HG03097 (cell line): ENCODE measurements around the gene ISG20.
"Not testable (repeated sequence)": the region's sequence is repeated elsewhere in the genome, so short reads cannot be mapped to it uniquely, and the experiment has no call there.

Experiments used
- ATAC-seq: cut with Tn5 transposase; IDR thresholded peaks from one replicate; pipeline ENCODE4 v1.9.1; 2021; ENCODE audit not compliant: unreplicated experiment, low FRiP score

ISG20 gene

DNA sequence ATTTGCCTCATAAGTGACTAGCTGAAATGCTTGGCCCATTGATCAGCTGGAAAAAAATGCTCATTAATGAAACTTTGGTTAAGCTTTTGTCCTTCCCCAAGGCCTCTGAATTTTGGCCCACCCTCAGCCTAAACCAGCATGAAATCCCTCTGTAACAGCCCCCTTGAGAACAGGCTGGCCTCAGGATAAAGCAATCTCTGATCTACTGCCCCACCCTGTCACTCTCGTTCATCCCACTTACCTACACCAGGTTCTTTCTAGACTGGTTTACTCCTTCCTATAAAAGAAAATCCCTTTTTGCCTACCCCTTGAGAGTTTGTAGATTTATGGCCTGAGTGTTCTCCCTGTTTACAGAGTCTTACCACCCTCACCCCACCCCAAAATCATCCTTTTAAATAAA is 21.0 kb upstream of the ISG20 start:
- no peak for ATAC-seq

DNA sequence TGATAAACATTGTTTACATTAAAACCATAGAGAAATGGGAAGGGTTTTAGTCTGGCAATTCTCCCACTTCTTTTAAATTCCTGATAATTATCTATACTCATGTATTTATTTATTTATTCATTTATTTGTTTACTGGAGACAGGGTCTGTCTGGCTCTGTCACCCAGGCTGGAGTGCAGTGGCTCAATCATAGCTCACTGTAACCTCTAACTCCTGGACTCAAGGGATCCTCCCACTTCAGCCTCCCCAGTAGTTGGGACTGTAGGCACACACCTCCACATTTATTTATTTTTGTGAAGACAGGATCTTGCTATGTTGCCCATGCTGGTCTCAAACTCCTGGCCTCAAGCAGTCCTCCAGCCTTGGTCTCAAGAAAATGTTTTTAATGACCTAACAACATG is 20.1 kb upstream of the ISG20 start:
- ATAC-seq = no peak

DNA sequence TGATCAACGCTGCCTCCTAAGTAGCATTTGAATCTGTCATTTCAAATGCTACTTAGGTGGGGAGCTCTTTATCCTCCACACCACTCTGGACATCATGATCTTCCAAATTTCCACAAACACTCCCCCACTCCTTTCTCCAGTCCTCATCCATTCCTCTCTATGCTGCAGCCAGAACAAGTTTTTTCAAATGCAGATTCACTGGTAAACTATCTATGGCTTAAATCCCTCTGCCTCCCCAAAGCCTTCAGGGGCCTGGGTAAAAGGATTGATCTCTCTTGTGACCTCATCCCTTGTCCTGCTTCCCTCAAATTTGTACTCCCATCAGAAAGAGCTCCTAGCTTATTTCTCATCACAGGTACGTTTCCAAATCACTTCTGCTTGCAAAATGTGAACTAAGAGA is 19.0 kb upstream of the ISG20 start:
- ATAC-seq = no peak

DNA sequence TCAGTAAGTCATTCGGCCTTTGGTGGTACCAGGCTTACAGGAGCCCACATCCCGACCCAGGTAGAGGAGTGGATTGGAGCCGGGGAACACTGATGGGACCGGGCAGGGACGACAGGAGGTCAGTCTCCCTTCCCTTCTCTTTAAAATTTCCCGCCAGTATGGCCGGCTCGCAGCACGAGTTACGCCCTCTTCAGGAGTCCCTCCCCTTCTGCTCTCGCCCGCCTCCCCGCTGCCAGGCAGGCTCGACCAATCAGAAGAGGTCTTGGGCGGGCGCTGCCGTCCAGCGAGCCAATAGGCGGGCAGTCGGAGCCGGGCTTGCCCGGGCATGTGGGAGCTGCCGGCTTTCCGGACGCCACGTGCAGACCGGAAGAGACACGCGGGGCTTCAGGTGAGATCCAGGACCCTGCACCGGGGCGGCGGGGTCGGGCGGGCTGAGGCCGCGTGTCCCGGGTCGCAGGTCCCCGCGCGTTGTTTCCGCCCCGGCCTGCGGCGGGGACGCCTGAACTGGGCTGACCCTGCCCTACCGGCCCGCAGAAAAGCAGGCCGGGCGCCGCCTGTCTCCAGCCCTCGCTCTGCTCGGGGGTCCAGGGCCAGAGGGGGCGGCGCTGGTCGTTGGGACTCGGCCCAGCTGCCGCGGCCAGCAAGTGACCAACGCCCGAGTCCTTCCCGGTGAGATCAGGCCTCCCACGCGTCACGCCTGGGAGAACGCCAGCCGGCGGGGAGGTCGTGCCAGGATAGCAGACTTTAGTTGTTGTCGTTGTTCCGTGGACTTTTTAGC is 17.6 kb upstream of the ISG20 start, which contains the start of gene AEN:
TSS of gene AEN (plus strand) at position 346 of the 778 bp plus-strand sequence. CDS start 4,870 bp downstream, outside the sequence.
- peak; percentile 93 for ATAC-seq

DNA sequence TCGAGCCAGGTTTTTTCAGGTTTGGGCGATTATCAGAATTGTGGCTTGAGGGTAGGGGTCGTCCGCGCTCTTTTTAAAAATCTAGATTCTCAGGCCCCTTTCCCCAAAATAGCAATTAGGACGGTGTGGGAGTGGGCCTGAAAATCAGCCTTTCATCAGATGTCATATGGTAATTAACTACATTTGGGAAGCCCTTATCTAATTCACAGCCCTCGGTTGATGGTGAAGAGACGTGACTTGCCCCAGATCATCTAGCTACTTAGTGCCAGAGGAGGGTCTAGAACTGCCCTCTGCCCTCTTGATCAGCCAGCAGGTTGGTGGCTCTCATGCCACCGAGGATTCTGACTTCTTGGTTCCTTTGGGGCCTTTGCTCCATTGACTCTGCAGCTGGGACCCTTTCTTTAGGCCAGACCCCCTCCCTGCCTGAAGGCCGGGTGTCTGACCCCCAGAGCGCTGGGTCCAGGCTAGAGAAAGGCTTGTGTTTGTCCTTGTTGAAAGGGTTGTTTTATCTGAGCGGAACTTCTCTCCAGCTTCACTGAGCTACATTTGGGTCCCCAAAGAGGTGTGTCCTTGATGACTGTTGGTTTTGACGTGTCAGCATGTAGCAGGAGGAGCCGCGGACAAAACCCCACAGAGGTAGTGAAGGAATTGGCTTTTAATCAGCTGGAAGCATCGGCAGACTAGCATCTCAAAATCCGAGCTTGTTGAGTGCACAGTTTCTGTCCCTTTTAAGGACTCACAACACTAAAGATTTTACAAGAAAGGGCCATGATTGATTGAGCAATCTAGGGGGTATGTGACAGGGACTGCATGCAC is 16.8 kb upstream of the ISG20 start:
- no peak for ATAC-seq

DNA sequence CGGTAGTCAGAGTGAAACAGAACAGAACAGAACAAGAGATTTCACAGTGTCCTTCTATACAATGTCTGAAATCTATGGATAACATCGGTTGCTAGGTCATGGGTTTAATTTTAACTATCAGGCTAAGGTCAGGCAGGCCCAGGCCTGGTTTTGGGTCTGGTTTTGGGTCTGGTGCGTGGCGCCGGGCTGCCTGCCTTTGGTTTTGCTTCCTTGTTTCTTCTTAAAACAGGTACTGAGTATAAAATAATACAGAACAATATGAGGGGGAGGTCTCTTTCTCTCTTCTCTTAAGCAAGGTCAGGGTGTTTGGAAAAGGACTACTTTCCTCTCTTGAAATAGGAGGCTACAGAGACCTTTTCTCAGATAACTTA is 16.2 kb upstream of the ISG20 start:
- ATAC-seq = no peak

DNA sequence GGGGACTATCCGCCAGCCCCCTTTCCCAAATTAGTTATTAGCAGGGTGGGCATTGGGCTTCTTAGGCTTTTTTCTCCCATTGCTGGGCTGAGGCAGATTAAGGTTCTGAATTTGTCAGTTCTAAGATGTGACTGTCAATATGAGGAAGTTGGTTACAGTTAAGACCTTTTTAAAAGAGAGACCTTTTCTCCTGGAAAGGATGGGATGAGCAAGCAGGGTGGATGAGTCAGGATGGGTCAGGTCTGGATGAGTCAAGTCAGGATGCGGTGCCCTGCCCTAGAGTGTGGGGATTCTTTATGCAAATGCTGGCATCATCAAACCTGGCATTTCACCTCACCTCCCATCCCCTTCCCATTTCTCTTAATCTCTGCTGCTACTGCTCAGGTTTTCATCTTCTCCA is 15.8 kb upstream of the ISG20 start:
- no peak for ATAC-seq

DNA sequence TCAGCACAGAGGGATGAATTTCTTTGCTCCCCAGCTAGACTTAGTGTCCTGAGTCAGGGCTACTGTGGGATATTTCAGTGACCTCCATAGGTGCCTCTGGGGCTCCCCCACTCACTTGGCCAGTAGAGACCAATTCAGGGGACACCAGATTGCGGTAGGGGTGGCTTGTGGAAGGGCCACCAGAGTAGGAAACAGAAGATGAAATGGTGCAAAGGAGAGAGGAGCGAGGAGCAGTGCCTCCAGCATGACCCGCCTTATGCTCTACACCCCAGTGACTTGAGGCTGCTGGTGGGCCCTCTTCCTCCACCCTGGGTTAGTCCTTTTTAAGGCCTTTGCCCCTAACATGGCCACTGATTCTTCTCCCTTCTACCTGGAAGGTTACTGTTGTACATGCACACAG is 15.2 kb upstream of the ISG20 start:
- no peak for ATAC-seq

DNA sequence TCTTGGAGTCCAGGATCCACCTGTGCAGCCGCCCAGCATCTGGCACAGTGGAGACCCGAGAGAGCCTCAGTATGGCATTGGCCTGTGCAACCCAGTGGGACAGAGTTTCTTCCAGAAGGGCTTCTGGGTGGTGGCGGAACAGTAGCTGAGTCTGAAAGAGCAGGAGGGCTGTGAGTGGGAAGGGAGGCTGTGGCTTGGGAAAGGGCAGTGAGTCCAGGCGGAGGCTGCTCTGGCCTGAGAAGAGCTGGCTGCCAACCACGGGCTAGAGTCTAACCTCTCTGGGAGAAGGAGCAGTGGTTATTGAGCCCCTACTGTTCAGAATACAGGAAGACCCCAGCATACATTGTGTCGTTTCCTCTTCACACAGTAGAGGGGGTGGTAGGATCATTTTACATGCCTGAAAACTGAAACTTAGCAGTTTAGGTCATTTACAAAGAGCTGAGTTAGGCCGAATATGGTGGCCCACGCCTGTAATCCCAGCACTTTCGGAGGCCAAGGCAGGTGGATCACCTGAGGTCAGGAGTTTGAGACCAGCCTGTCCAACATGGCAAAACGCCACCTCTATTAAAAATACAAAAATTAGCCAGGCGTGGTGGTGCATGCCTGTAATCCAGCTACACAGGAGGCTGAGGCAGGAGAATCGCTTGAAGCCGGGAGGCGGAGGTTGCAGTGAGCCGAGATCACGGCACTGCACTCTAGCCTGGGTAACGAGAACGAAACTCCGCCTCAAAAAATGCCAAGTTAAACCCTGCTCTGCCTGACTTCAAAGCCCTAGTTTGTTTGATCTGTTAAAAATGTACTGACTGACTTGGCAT is 14.5 kb upstream of the ISG20 start:
- no peak for ATAC-seq

DNA sequence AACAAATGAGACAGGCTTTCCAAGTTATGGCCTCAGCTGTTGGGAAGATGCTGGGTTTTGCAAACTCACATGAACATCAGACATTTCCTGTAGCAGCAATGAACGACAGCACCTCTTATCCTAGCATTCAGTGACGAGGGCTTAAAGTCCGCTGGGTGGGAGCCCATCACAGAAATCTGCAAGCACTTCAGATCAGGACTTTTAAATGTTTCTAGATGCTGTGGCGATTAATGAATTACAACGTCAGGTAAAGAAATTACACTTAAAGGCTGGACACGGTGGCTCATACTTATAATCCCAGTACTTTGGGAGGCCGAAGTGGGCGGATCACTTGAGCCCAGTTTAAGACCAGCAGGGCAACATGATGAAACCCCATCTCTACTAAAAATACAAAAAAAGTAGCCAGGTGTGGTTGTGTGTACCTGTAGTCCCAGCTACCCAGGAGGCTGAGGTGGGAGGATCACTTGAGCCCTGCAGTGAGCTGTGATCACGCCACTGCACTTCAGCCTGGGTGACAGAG is 13.8 kb upstream of the ISG20 start:
- ATAC-seq = no peak

DNA sequence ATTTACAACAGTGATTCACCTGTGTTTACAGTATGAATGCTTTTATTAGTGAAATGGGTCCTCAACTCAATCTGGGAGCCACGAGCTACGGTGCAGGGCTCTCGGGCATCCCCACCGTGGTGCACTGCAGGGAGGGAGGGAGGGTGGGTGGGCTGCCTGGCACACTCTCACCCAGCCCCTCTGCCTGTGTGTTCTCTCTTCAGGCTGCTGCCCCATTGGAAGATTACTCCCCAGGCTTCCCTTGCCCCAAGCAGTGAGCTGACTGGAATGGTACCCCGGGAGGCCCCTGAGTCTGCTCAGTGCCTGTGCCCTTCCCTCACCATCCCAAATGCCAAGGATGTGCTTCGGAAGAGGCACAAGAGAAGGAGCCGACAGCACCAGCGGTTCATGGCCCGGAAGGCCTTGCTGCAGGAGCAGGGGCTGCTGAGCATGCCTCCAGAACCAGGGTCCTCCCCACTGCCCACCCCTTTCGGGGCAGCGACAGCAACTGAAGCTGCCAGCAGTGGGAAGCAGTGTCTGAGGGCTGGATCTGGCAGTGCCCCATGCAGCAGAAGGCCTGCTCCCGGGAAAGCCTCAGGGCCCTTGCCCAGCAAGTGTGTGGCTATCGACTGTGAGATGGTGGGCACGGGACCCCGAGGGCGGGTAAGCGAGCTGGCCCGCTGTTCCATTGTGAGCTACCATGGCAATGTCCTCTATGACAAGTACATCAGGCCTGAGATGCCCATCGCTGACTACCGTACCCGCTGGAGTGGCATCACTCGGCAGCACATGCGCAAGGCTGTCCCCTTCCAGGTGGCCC is 12.7 kb upstream of the ISG20 start:
- ATAC-seq = no peak

DNA sequence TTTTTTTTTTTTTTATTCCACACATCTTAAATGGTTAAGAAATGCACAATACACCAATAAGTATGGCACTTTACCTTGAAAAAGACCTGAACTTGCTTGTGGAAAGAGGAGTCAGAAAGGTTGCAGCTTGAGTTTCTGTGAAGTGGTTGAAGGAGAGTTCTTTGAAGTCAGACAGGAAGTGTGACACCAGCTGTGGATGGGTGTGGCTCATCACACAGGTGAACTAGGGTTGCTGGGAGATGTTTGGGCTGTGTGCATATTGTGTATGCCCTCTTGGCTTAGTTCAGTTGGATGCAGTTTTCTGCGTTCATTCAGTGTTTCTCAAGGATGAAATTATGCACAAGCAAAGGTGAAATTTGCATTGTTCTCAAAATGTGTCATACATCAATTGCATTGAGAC is 11.4 kb upstream of the ISG20 start:
- ATAC-seq = no peak

DNA sequence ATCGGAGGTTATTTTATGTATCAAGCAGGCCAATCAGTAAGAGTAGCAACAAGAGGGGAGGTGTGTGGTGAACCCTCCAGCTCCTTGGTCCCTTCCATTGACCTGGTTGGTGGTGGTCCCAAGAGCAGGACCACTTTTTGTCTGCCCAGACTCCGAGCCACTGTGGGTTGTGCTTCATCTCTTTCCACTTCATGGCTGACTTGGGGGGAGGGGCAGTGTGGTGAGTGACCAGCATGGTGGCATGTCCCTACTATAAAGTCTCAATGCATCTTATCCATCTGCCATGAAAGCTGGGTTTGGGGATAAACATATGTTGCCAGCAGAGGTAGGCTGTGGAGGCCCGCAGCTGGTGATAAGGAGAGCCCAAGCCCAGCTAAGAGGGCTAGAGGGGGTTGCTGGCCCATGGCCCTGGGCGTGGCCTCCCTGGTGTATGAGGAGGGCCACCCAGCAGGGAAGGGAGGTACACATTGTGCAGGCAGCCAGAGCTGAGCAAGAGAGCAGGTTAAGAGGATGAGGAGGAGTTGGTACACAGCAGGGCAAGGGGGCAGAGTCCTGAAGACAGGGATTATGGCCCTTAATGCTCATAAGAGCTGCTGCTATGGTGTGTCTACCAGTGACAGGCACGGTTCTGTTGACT is 10.7 kb upstream of the ISG20 start:
- ATAC-seq = no peak

DNA sequence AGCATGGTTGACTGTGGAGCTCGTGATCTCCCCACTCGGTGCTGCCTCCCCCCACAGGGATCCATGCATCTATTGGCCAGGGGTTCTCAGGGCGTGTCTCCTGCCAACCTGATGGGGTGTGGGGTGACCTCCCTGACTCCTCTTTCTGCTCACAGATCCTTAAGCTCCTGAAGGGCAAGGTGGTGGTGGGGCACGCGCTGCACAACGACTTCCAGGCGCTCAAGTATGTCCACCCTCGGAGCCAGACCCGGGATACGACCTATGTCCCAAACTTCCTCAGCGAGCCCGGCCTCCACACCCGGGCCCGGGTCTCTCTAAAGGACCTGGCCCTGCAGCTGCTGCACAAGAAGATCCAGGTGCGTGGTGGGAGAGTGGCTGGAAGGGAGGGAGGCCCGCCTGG is 9.7 kb upstream of the ISG20 start:
- no peak for ATAC-seq

DNA sequence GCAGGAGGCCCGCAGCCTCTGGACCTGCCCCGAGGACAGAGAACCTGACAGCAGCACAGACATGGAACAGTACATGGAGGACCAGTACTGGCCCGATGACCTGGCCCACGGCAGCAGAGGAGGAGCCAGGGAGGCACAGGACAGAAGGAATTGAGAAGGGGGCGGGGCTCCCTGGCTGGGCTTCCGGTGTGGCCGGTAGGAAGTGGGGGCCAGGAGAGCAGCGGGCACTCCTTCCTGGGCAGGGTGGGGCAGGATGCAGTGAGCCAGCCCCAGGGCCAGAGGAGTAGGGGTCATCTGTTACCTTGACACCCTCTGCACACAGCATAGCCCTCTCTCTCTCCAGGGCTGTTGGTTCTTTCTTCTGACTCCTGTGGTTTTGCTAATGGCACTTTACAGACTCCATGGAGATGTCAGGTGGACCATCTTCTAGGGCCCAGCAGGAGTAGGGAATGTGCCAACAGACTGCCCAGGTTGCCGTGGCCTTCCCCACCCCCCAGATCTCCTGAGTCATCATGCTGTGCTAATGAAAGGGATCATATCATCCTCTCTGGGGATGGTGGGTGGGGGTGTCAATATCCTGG is 8.6 kb upstream of the ISG20 start:
- ATAC-seq = no peak

DNA sequence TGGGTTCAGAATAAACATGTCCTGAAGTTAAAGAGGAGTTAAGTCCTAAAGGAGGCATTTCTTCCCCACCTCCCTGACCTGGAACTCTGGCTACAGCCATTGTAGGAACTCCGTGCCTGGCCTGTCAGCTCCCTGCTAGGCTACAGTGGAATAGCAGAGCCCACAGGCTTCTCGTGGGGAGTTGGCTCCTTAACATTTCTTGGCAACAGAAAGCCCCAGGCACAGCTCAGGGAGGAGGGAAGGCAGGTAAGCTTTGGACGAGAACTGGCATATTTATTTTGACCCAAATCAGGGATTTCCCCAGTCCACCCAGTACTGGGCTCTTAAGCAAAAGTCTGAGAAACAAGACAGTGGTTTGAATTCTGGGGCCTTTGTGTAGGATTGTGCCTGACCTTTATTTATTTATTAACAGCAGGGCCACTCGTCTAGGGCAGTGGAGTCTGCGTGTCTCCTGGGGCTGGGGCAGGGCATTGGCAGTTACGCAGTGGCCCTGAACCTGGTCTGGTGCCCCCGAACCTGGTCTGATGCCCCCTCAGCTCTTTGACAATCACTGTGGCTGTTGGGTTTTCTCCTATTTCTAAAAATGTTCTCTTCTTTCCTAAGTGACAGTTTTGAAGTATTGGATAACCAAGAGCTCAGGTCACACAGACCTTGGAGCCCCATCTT is 7.9 kb upstream of the ISG20 start:
- no peak for ATAC-seq

DNA sequence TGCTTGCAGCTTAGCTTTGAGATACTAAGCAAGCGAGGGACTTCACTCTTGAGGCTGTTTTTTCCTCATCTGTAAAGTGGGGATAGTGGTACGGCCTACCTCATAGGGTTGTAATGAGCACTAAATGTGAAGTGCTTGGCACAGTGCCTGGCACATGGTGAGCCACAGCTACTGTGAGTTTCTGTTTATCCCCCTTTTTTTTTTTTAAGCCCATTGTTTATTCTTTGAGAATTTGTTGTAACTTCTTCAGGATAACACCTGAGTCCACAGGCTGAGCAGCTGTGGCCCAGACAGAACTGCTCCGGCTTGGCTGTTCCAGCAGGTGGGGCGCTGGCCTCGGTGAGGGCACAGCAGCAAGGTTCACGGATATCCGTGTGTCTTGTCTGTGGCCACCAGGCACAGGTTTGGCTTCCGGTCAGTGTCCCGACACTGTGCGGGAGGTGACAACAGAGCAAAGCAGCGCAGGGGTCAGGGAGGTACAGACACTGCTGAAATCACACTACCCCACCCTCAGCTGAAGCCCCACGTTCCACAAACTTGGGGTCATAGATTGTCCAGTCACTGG is 7.3 kb upstream of the ISG20 start:
- no peak for ATAC-seq

DNA sequence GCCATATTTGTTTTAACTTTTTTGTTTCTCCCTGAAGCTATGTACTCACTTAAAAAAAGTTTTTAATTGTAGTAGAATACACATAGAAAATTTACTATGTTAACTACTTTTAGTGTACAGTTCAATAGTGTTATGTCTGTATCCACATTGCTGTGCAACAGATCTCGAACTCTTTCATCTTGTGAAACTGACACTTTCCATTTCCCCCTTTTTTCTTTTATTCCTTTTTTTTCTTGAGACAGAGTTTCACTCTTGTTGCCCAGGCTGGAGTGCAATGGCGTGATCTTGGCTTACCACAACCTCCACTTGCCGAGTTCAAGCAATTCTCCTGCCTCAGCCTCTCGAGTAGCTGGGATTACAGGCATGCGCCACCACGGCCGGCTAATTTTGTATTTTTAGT is 6.0 kb upstream of the ISG20 start:
- ATAC-seq = not testable (repeated sequence)
